SU-DHL-6 (cell line): ENCODE results near the gene KRTAP29-1.
"Not testable (repeated sequence)": the region's sequence is repeated elsewhere in the genome, so short reads cannot be mapped to it uniquely, and the experiment has no call there.

Experiments used
- CTCF ChIP-seq: fragments of 200-600 bp; sonication (generic); IDR thresholded peaks from one replicate; pipeline ENCODE4 v1.5.1; 2017; ENCODE audit warnings: antibody characterized with exemption, mild to moderate bottlenecking, low read length, moderate library complexity; ENCODE audit not compliant: insufficient read depth, poor library complexity, severe bottlenecking
- EZH2phosphoT487 ChIP-seq: fragments of 200-600 bp; sonication (generic), shearing (Covaris generic); conservative IDR thresholded peaks from 2 replicates; pipeline ENCODE4 v1.6.1; 2018; ENCODE audit warnings: mild to moderate bottlenecking, antibody characterized with exemption, low read length, moderate library complexity, mixed read lengths

DNA sequence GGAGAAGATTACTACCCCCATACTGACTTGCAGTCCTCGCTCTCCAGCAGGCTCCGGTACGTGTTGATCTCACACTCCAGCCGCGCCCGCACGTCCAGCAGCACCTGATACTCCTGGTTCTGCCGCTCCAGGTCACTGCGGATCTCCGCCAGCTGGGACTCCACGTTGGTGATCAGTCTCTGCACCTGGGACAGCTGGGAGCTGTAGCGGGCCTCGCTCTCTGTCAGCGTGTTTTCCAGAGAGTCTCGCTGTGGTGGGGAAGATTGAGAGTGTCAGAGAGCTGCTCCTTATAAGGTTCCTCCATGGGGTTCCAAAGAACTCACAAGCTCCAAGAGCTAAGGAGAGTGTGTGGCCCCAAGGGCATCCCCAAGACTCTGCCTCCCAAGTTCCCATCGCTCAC, 43.8 kb upstream of the KRTAP29-1 start:
- TF ChIP-seq CTCF, EZH2phosphoT487: not testable (repeated sequence)
